GM18526 (cell line): ENCODE measurements around the gene ZC3H8.

Experiments
- POLR2A ChIP-seq: IDR thresholded peaks from 3 replicates; pipeline ENCODE4 v1.6.1; 2011; ENCODE audit not compliant: insufficient read length; ENCODE audit errors: extremely low read depth

Gene ZC3H8

GRCh38 chr2:112187046-112187715 lies 67.7 kb downstream of the ZC3H8 start:
- TF ChIP-seq POLR2A, result no peak

GRCh38 chr2:112185131-112185530 lies 69.7 kb downstream of the ZC3H8 start:
- TF ChIP-seq POLR2A, result no peak

- TF ChIP-seq POLR2A, result no peak
Measured at GRCh38 chr2:112184121-112184520, 70.7 kb downstream of the ZC3H8 start.

- no peak for TF ChIP-seq POLR2A
Measured at GRCh38 chr2:112183327-112184025, 71.4 kb downstream of the ZC3H8 start.

GRCh38 chr2:112182581-112183034 lies 72.2 kb downstream of the ZC3H8 start:
- no peak for TF ChIP-seq POLR2A

- TF ChIP-seq POLR2A, result no peak
Measured at GRCh38 chr2:112181571-112182290, 73.1 kb downstream of the ZC3H8 start.

- TF ChIP-seq POLR2A, result no peak
Measured at GRCh38 chr2:112175958-112176573, 78.8 kb downstream of the ZC3H8 start.

- TF ChIP-seq POLR2A, result no peak
Measured at GRCh38 chr2:112175333-112175732, 79.5 kb downstream of the ZC3H8 start.

GRCh38 chr2:112174383-112174782 lies 80.5 kb downstream of the ZC3H8 start:
- TF ChIP-seq POLR2A, result no peak

GRCh38 chr2:112173646-112174319 lies 81.1 kb downstream of the ZC3H8 start:
- no peak for TF ChIP-seq POLR2A

- TF ChIP-seq POLR2A, result no peak
Measured at GRCh38 chr2:112170495-112170894, 84.3 kb downstream of the ZC3H8 start.

- TF ChIP-seq POLR2A, result no peak
Measured at GRCh38 chr2:112168422-112169124, 86.3 kb downstream of the ZC3H8 start.

- TF ChIP-seq POLR2A, result no peak
Measured at GRCh38 chr2:112166806-112167499, 87.9 kb downstream of the ZC3H8 start.

- TF ChIP-seq POLR2A, result no peak
Measured at GRCh38 chr2:112165296-112165695, 89.5 kb downstream of the ZC3H8 start.
